OCI-LY3 (cell line): Measurements from ENCODE around the gene WDR77.

ENCODE experiments used
- H2AFZ ChIP-seq: fragments of 200-600, 300-600 bp; shearing (Covaris generic); 2 replicates; pipeline ENCODE4 v1.6.0; 2014; ENCODE audit warnings: antibody characterized with exemption, low read depth, low read length
- H3K27ac ChIP-seq: fragments of 200-600, 300-600 bp; sonication (generic); 2 replicates; pipeline ENCODE4 v1.5.1; 2014; ENCODE audit warnings: mild to moderate bottlenecking, low read length, moderate library complexity, mixed read lengths
- H3K27me3 ChIP-seq: fragments of 200-600, 300-600 bp; sonication (generic); 2 replicates; pipeline ENCODE4 v1.6.1; 2014; ENCODE audit warnings: low read depth, low read length, mixed read lengths
- H3K36me3 ChIP-seq: fragments of 200-600, 300-600 bp; sonication (generic); replicated peaks from 2 replicates; pipeline ENCODE3; 2014; ENCODE audit warnings: low read depth, low read length, mixed read lengths
- H3K4me1 ChIP-seq: fragments of 300-600, 200-600 bp; sonication (generic); 2 replicates; pipeline ENCODE4 v1.6.1; 2014; ENCODE audit warnings: low read length, mixed read lengths
- H3K4me2 ChIP-seq: fragments of 200-600, 300-600 bp; sonication (generic); 2 replicates; pipeline ENCODE4 v1.6.1; 2014; ENCODE audit warnings: low read length, mixed read lengths
- H3K4me3 ChIP-seq: fragments of 300-600, 200-600 bp; sonication (generic); 2 replicates; pipeline ENCODE4 v1.5.1; 2014; ENCODE audit warnings: antibody characterized with exemption, mild to moderate bottlenecking, low read length, moderate library complexity
- H3K79me2 ChIP-seq: fragments of 300-600, 200-600 bp; shearing (Covaris generic); 2 replicates; pipeline ENCODE4 v1.6.1; 2014; ENCODE audit warnings: mild to moderate bottlenecking, low read length, mixed read lengths
- H3K9ac ChIP-seq: fragments of 300-600, 200-600 bp; shearing (Covaris generic); 2 replicates; pipeline ENCODE4 v1.6.0; 2014; ENCODE audit warnings: mild to moderate bottlenecking, low read length, moderate library complexity
- H3K9me3 ChIP-seq: fragments of 200-600, 300-600 bp; shearing (Covaris generic); 2 replicates; pipeline ENCODE4 v1.6.1; 2014; ENCODE audit warnings: low read length, mixed read lengths; ENCODE audit not compliant: insufficient read depth
- H4K20me1 ChIP-seq: fragments of 200-600, 300-600 bp; sonication (generic); 2 replicates; pipeline ENCODE4 v1.6.1; 2016; ENCODE audit warnings: low read length, mixed read lengths; ENCODE audit not compliant: insufficient read depth
- CTCF ChIP-seq: fragments of 200-600, 300-600 bp; sonication (generic); IDR thresholded peaks from 2 replicates; pipeline ENCODE4 v1.5.1; 2014; ENCODE audit warnings: antibody characterized with exemption, low read length, low read depth
- EZH2phosphoT487 ChIP-seq: fragments of 200-600 bp; shearing (Covaris generic); IDR thresholded peaks from 2 replicates; pipeline ENCODE4 v1.6.1; 2018; ENCODE audit warnings: antibody characterized with exemption, mixed run types, low read depth

WDR77 gene

DNA sequence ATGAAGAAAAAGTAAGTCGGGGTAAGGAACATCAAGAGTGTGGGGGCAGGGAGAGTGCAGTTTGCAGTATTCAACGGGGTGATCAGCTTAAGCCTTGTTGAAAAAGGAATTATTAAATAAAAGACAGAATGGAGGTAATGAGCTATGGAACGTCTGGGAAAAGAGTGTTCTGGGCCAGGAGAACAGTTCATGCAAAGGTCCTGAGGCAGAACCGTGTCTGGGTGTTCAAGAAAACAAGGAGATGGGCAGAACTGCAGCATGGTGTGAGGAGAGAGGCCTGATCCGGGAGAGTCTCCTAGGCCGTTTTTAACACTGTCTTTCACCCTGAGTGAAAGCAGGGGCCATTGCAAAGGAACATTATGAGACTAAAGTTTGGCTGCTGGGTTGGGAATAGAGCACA lies 41.8 kb downstream of the WDR77 start:
- Histone ChIP-seq H4K20me1 (no peaks in the 10 kb centered on the region), H3K9ac (no peak overlapping the region), H3K9me3 (no peaks in the 10 kb centered on the region), H3K4me1 (peaks cover 32% of the 10 kb centered on the region), H3K36me3 (no peaks in the 10 kb centered on the region), H3K27ac (no peak overlapping the region), H3K27me3 (0 out of 2 replicates have a peak, but pooled peaks cover 6% of the 10 kb centered on the region), H3K4me3 (no peak overlapping the region), H3K4me2 (0 out of 2 replicates have a peak overlapping the region, but pooled peaks have one; percentile 81), H3K79me2 (no peaks in the 10 kb centered on the region), H2AFZ (no peak overlapping the region)
- TF ChIP-seq CTCF: no peak
- TF ChIP-seq EZH2phosphoT487: no peak

DNA sequence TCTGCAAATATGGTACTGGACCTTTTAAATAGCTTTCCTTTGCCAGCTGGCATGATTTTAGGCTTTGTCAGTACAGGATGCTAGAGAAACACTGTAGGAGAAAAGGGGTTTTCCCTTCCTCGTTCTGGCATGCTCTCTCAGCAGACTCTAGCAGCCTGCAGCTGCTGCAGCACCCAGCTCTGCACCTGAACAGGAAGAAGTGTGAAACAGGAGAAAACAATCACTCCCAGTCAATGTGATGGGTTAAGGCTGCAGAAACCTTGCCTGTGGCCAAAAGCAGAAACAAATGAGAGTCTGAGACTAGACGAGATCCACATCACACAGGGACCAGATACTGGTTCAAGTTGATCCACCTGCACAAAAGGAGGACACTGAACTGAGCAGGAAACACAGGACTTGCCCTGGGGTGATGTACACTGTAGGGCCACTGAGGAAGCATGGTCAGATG lies 42.7 kb downstream of the WDR77 start:
- TF ChIP-seq CTCF (no peak), EZH2phosphoT487 (no peak)
- H3K9ac ChIP-seq: peak overlapping the region; percentile 33; the same call in 1 of the 2 replicates
- no peaks in the 10 kb centered on the region for H4K20me1 ChIP-seq
- 0 out of 2 replicates have a peak, but pooled peaks cover 6% of the 10 kb centered on the region for H3K27me3 ChIP-seq
- no peaks in the 10 kb centered on the region for H3K9me3 ChIP-seq
- no peaks in the 10 kb centered on the region for H3K79me2 ChIP-seq
- H2AFZ ChIP-seq: 0 out of 2 replicates have a peak overlapping the region, but pooled peaks have one; percentile 19
- peaks cover 32% of the 10 kb centered on the region for H3K4me1 ChIP-seq
- peak overlapping the region; percentile 81 for H3K4me2 ChIP-seq
- no peaks in the 10 kb centered on the region for H3K36me3 ChIP-seq
- H3K27ac ChIP-seq: peak overlapping the region; percentile 78
- peak overlapping the region; percentile 60 for H3K4me3 ChIP-seq

DNA sequence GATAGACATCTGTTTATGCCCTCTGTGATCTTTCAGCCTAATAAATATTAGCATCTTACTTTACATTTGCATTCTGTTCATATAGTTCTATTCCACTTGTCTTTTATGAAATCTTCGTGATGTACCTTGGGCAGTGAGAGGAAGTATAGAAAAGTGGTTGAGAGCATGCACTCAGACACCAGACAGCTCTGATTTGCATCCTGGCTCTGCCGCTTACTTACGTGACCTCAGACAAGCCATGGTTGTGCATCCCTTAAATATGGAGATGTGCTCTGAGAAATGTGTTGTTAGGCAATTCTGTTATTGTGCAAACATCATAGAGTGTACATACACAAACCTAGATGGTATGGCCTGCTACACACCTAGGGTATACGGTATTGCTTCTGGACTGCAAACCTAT lies 44.5 kb downstream of the WDR77 start:
- Histone ChIP-seq H3K4me1 (peaks cover 39% of the 10 kb centered on the region), H3K4me2 (peak overlapping the region; percentile 81), H3K79me2 (no peaks in the 10 kb centered on the region), H3K4me3 (no peak overlapping the region), H3K27ac (no peak overlapping the region), H4K20me1 (no peaks in the 10 kb centered on the region), H2AFZ (no peak overlapping the region), H3K9ac (no peak overlapping the region), H3K36me3 (no peaks in the 10 kb centered on the region), H3K9me3 (no peaks in the 10 kb centered on the region), H3K27me3 (peaks cover 11% of the 10 kb centered on the region)
- TF ChIP-seq EZH2phosphoT487 (no peak), CTCF (no peak)

DNA sequence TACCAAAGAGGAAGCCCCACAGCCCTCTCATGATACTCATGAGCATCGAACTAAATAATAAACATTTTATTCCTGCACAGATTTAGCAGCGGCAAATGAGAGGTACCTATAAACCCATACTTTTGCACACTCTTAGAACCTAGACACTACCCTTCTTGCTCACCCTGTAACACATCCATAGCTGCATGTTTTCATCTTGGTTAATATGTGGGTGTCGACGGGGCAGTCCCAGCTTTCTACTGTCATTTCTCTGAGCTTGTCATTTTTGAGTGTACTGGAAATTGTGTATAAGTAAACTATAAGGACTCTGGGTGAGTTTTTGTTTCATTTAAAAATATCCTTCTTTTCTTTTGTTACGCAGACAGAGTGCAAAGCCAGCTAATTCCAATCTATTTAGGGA lies 47.0 kb downstream of the WDR77 start:
- no peak for TF ChIP-seq CTCF
- TF ChIP-seq EZH2phosphoT487: no peak
- H3K9ac ChIP-seq: no peak overlapping the region
- no peaks in the 10 kb centered on the region for H4K20me1 ChIP-seq
- no peak overlapping the region for H3K4me3 ChIP-seq
- H3K79me2 ChIP-seq: no peaks in the 10 kb centered on the region
- H3K4me1 ChIP-seq: peaks cover 37% of the 10 kb centered on the region
- no peak overlapping the region for H3K27ac ChIP-seq
- peaks cover 11% of the 10 kb centered on the region for H3K27me3 ChIP-seq
- no peak overlapping the region for H3K4me2 ChIP-seq
- no peak overlapping the region for H2AFZ ChIP-seq
- H3K36me3 ChIP-seq: no peaks in the 10 kb centered on the region
- no peaks in the 10 kb centered on the region for H3K9me3 ChIP-seq
